ENCODE data around the gene DOK6. TPM values are rescaled to one million over a fixed set of nuclear protein-coding genes. Genes with fewer than 3 reads are reported as not detected.
"Not testable (repeated sequence)": the region's sequence is repeated elsewhere in the genome, so short reads cannot be mapped to it uniquely, and the experiment has no call there.

The DOK6 gene
- polyA plus RNA-seq, 5 donors, result 7.6 to 17.5 (median 13.6) TPM

DNA sequence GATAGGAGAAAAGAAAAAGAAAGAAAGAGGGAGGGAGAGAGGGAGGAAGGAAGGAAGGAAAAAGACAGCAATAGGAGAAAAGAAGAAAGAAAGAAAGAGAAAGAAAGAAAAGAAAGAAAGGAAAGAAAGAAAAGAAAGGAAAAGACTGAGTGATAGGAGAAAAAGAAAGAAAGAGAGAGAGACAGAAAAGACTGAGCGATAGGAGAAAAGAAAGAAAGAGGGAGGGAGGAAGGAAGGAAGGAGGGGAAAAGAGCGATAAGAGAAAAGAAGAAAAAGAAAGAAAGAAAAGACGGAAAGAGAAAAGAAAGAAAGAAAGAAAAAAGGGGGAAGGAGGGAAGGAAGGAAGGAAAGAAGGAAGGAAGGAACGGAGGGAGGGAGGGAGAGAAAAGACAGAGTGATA lies 216.7 kb downstream of the DOK6 start:
- no peak for DNase-seq

DNA sequence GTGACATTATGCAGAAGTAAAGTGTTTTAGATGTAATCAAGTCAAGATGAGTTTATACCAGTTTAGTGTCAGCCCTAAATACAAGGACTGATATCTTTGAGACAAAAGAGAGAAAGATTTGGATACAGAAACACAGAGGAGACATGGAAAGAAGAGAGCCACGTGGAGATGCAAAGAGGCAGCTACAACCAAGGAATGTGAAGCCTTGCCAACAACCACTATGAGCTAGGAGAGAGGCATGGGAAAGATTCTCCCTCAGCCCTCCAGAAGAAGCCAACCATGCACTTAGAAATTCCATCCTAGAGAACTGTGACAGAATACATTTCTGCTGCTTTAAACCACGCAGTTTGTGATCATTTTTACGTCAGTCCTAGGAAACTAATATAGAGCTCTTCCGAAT lies 217.2 kb downstream of the DOK6 start:
- DNase-seq, result no peak

DNA sequence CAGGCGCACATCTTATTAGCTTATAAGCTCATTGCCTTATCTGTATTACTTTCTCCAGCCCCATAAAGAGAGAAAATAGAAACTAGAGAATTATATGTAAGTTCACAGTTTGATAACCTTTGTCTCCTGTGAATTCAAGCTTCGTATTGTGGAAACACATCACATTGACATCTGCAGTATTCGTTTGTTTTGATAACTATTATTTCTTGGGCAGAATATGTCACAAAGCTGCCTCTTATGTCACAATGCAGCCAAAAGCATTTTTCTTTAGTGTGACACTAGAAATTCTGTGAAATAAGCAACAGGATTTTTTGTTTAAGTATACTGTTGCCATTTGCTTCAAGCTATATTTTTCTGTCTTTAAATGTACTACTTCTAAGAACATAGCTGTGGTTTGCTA lies 221.5 kb downstream of the DOK6 start:
- no peak for DNase-seq

DNA sequence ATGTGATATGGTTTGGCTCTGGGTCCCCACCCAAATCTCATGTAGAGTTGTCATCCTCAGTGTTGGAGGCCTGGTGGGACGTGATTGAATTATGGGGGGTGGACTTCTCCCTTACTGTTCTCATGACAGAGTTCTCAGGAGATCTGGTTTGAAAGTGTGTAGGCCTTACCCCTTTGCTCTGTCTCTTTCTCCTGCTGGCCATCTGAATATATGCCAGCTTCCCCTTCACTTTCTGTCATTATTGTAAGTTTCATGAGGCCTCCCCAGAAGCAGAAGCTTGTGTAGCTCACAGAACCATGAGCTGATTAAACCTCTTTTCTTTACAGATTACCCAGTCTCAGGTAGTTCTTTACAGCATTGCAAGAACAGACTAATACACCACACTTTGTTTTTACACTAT lies 222.3 kb downstream of the DOK6 start:
- DNase-seq, result no peak

DNA sequence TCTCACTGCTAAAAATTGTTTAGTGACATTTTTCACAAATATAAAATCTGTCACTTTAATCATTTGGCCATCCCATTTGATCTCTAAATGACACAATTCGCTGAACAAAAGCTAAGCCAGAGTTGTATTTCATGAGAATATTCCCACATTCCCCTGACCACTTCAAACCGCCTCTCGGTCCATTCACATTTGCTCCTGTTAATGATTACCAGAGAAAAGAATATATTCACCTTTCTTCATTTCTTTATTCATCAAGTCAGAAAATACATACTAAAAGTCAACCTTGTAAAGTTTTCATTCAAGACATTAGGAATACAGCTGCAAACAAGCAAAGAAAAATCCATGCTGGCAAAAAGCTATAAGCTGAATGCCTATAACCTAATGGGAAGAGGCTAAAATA lies 225.5 kb downstream of the DOK6 start:
- no peak for DNase-seq

DNA sequence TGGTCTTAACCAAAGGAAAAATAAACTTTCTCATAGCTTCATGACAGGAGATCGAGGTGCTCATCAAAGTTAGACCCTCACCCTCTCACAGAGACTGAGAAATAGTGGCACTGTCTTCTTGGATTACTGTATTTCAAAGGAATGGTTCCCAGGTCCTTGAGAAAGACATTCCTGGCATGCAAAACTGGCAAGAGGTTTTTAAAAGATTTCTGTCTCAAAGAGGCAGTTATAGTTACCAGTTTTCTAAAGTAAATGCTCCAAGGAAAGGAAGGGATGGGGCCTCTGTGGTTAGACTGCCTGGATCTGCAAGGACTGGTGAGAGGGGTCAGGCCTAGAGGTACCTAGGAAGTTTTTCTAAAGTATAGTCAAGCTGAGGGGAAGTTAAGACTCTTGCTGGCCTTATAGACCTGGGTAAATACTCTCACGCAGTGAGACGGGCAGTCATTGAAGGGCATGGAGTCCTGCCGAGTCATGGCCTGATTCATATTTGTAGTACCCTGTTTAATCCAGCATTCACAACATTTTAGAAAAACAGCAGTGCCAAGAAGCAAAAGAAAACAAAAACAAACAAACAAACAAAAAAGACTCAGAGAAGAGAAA lies 226.1 kb downstream of the DOK6 start:
- no peak for DNase-seq

DNA sequence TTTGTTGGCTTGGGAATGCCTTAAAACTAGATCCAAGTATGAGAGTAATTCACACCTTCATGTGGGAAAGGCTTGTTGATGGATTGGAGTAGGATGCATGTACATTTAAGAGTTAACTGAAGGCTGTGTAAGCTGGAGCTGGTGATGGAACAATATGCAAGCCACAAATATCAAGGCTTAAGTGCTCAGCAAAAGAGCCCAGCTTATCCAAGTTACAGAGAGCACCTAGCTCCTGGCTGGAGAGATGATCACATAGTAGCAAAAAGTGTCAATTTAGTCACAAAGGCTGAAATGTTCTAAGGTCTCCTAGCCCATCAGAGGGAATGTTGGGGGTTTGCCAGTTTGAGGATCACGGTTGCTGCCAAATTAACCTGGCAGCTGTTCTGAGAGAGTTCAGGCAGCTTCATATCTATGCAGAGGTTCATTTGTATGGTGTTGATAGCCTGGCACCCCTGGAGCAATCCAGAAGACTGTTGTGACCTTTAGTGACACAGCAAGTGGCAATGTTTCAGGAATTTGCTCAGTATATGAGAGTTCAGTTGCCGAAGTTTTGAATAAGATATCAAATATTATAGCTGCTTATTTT lies 228.2 kb downstream of the DOK6 start:
- DNase-seq, result no peak

DNA sequence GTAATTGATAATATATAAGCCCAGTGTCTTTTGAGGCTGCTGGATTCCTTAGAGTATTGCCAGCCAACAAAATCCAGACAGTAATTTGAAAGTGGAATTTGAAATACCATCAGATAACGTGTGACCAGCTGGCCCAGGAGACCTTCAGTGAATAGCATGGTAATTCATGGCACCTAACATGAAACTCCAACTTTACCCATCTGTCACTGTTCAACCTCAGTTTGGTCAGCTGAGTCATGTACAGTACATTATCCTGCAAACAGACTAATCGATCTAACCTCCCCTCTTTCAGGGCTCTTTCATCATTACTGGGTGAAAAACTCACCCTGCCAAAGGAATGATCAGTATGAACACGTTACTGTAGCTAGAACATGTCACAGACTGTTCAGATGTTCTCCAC lies 230.6 kb downstream of the DOK6 start:
- no peak for DNase-seq

DNA sequence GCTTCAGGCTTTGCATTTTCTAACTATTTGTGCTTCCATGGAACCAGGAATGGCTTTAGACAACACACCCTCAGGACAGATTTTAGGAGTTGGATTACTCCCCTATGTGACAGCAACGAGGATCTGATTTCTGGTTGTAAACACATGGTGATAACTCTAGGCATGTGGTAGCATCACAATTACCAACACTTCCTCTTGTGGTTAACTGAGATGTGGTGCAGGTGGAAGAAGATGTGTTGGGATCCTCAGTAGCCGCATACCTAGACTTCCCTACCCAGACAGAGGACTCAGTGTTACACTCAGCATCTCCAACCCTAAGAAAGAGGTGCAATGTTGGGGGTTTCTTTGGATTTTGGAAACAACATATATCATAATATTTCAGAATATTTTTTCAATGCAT lies 234.8 kb downstream of the DOK6 start:
- DNase-seq, result no peak

DNA sequence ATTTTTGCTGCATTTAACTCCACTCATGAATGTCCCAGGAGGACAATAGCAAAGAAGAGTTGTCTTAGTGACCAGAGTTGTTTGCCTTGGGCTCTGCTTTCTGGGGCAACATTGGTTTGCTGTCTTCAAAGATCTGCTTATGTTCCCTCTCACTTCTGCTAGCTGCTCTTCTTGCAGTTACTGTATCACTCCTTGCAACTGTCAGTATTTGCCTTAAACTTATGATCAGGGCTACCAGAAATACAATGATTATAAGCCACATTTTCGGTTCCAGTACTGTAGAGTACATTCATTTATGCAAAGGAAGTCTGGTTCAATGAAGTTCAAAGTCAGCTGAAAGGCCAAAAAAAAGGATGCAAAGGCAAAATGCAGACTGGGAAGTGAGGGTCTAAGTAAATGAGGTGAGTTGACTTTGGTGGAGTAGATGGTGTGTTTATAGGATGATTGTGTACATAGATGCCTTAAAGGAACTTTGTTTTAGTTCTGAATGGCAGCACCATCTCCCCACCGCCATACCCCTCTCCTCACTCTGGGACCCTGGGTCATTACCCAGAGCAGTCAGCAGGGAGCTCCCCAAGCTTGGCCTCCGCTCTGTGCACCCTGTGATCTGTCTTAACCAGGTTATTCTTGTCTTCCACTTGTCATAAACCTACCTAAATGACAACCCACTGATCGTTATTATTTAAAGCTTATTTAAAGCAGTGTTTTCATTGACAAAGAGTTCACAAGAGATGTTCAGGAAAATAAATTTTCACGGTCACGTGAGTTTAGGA lies 236.0 kb downstream of the DOK6 start:
- no peak for DNase-seq

DNA sequence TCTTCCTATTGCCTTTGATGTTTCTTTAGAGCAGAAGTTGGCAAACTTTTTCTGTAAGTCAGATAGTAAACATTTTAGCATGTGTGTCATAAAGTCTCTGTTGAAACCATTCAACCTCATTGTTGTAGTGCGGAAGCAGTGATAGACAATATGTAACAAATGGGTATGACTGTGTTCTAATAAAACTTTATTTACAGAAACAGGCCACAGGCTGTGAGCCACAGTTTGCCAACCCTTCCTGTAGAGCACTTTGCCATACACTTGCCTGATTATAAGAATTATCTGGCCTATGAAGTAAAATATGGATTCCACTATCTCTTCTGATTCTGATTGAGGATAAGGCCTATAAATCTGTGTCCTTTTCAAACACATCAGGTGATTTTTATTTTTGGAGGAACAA lies 237.4 kb downstream of the DOK6 start:
- no peak for DNase-seq

DNA sequence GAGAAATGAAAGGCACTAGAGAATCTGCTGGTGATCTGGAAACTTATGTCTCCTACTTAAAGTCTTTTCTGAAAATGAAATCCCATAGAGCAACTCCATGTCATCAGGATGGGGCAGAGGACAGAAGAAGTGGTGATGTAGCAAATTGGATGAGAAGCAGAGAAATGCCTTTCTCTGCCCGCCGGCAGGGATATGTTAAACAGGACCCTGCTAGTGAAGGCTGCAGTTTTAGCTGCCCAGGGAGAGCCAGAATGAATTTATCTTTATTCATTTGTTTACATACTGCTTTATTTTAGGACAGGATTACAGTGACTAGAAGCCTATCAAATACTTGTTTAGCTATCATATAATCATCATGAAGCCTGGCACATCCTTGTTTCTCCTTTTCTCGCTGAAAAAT lies 247.0 kb downstream of the DOK6 start:
- DNase-seq, result no peak

DNA sequence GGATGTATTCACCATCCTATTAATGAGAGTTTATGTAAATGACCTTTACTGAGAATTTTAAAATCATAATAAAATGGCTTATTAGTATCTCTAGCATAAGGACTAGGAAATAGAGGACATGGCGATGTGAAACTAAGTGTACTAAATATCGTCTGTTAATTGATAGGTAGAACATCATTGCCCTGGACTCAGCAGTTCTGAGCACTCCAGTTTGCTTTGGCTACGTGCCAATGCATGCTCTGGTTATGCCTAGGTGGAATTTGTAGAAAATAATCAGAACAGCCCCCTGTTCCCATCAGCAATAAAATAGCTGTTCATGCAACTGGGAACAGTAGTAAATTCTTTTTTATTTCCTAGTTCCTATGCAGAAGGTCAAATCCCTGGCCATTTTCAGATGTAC lies 247.8 kb downstream of the DOK6 start:
- DNase-seq, result no peak

DNA sequence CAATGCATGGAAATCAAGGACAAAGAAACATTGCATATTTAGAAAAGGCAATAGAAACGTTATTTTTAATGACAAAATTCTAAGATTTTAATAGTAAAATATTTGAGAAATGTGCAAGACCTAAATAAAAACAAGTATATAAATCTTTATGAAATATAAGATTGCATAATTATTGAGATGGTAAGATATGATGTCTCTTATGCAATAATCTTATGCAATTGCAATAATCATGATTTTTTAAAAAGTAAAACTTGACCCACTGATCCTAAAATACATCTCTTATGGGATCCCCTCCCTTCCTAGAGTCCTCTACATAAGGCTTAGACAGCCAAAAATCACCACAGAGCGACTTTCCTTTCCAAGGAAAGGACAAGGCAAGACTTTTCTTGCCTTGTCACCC lies 249.0 kb downstream of the DOK6 start:
- no peak for DNase-seq

DNA sequence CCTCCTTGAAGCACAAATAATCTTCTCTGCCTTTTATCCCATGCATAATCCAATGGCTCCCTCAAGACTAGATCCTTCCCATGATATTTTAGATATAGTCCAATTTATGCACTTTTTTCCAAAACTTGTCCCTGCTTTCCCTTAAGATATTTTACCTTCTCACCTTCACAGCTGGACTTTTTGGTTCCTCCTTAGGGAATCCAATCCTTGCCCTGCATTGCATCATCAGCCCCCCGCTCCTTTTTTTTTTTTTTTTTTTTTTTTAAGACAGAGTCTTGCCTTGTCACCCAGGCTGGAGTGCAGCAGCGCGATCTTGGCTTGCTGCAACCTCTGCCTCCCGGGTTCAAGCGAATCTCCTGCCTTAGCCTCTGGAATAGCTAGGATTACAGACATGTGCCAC lies 250.6 kb downstream of the DOK6 start:
- DNase-seq, result no peak

DNA sequence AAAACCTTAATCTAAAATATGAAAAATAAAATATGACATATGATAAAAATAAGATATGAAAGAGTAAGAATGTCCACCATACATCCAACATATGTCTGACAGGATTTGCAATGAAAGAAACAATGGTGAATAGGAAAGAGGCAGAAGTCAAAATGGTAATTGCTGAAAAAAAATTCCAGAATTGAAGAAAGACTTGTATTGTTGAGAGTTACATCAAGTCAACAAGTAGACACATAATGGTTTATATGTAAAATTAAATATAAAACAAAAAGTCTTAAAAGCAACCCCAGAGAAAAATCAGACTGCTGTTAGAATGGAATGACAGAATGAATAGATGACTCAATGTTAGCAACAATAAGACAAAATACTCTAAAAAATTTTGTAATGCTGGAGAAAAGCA lies 255.1 kb downstream of the DOK6 start:
- DNase-seq, result no peak

DNA sequence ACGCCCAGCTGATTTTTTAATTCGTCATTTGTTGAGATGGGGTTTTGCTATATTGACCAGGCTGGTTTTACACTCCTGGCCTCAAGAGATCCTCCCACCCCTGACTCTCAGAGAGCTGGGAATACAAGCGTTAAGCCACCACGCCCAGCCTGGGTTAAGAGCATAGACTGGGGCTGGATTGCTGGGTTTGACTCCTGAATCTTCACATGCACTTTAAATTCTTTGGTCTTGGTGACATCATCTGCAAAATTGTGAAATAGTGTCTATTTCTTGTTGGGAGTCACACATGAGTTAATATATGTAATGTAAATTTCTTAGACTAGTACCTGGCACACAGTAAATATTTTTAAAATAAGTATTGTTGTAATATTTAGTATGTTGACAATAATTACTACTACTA lies 257.4 kb downstream of the DOK6 start:
- DNase-seq, result no peak

DNA sequence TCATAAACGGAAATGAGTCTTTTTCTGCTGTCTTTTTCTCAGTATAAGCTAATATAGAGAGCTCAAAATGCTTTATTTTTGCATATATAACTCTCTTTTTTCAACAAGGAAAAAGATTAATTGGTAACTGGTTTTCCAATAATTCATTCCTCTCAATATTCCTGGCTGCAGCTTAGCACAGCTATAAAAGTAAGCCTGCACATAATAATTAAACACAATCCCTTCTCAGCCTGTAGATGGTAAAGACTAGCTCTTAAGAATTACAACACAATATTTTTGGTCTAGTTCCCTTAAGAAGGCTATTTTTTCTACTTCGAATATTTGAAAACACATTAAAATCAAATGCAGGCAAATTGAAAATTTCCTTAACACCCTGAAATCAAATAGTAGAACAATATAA lies 258.0 kb downstream of the DOK6 start:
- DNase-seq, result no peak

DNA sequence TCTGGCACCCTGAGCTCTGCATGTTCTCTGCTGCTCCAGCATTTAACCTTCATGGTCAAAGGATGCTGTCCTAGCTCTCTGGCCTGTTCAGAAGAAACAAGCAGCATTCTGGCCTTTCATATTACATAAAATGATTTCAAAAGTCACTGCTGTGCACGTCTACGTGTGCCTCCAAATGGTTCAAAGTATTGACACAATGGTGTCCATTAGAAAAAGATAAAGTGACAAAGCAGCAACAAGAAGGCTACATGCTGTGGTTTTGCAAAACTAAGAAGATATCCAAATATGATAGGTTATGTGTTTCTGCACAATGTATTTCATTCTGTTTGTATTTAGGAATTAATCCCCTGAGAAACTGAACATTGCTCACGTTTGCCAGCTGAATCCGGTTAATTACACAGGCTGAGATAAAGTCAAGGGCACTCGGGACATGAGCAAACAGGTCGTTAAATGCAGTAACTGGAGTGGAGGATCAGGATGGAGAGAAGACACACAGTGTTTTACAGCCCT lies 258.5 kb downstream of the DOK6 start:
- DNase-seq, result no peak

DNA sequence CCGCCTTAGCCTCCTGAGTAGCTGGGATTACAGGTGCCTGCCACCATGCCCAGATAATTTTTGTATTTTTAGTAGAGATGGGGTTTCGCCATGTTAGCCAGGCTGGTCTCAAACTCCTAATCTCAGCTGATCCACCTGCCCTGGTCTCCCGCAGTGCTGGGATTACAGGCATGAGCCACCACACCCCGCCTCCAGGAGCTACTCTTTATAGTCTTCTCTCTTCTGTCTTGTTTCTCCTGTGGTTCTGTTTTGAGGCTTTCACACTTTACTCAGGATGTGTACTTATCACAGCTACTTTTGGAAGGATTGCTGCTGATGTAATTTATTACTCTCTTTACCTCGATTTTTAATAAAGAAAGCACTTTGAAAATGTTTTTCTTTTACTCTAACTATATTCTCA lies 261.4 kb downstream of the DOK6 start:
- not testable (repeated sequence) for DNase-seq

DNA sequence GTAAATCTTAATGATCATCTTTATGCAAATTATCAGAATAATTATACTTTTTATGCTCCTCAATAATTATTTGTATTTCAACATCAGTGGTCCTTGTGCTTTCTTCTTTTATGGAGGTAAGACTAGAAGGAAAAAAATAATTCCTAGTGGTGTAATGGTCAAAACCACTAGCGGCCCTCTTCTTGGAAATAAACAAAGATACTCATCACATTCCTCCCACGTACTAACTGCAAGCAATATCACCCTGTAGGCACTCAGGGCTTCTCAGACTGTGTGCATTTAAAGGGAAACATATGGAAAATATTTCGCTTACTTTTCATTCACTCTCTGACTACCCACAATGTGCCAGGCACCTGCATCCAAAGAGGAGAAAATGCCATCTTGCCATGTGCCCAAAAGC lies 263.7 kb downstream of the DOK6 start:
- no peak for DNase-seq

DNA sequence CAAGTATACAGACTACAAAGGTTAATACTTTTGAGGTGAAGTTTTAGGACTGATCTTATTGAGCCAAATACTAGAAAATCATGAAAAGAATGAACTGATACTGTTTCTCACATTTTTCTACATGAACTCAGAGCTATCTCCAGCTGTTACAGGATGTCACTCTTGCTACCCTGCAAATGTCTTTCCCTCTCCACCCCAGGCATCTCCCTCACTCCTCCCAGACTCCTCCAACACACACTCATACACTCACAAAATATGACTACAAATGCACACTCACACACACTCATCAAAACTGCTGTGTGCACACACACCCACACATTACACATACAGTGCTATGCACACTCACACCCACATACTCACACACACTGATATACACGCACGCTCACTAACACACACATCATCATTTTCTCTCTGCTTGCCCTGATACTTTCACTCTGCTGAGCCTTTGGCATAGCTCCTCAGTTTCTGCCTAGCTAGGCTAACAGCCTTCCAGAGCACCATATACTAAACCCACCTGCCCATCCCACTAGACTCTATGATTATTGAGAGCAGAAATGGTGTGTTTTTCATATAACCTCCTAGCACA lies 273.7 kb downstream of the DOK6 start:
- no peak for DNase-seq

DNA sequence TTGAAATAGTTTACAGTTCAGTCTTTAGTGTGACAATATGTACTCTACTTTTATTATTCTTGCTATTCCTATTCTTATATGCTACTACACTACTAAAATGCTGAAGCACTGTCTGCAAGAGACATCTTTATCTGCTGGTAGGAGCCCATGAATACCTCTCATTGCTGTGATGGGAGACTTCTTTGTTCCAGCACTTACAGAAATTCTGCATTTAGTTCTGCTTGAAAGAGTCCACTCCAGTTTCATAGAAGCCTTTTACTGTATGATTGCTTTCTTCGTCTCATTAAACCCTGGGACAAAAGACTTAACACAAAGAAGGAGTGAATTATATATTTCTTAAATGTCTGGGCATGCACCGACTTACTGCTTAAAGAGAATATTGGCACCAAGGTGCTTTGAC lies 274.3 kb downstream of the DOK6 start:
- DNase-seq, result no peak

All from right lung (tissue), 5 donors.